OCI-LY7 (cell line): ENCODE data around the gene FANCC.

Experiments used
- EZH2phosphoT487 ChIP-seq: fragments of 200-600 bp; sonication (generic); IDR thresholded peaks from 2 replicates; pipeline ENCODE4 v1.6.1; 2018; ENCODE audit warnings: low read depth, borderline replicate concordance, mild to moderate bottlenecking, mixed run types, antibody characterized with exemption, low read length, moderate library complexity, mixed read lengths
- TF ChIP-seq, protein P1 (sequence below): fragments of 200-600 bp; sonication (generic); conservative IDR thresholded peaks from 2 replicates; pipeline ENCODE4 v1.5.1; 2014; ENCODE audit warnings: mild to moderate bottlenecking, antibody characterized with exemption, low read length, moderate library complexity, mixed read lengths

DNA sequence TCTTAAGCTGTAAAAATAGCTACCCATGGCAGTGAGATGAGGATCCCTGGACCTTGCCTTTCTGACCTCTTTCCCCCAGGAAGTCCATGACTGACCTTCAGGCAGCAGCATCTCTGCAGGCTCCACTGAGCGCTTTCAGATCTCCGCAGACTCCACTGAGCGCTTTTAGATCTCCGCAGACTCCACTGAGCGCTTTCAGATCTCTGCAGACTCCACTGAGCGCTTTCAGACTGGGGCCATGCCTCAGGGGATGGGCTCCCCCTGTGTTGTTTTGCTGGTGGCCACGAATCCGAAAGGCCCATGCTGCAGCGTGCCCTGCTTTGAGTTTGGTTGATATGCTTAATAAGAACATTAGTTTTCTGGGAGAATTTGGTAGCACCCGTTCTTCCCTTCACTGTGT is 254.2 kb downstream of the FANCC start:
- TF ChIP-seq, protein P1, sequence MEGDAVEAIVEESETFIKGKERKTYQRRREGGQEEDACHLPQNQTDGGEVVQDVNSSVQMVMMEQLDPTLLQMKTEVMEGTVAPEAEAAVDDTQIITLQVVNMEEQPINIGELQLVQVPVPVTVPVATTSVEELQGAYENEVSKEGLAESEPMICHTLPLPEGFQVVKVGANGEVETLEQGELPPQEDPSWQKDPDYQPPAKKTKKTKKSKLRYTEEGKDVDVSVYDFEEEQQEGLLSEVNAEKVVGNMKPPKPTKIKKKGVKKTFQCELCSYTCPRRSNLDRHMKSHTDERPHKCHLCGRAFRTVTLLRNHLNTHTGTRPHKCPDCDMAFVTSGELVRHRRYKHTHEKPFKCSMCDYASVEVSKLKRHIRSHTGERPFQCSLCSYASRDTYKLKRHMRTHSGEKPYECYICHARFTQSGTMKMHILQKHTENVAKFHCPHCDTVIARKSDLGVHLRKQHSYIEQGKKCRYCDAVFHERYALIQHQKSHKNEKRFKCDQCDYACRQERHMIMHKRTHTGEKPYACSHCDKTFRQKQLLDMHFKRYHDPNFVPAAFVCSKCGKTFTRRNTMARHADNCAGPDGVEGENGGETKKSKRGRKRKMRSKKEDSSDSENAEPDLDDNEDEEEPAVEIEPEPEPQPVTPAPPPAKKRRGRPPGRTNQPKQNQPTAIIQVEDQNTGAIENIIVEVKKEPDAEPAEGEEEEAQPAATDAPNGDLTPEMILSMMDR: no peak
- no peak for TF ChIP-seq EZH2phosphoT487
